ENCODE data around the gene ZNF646.

The ZNF646 gene

DNA sequence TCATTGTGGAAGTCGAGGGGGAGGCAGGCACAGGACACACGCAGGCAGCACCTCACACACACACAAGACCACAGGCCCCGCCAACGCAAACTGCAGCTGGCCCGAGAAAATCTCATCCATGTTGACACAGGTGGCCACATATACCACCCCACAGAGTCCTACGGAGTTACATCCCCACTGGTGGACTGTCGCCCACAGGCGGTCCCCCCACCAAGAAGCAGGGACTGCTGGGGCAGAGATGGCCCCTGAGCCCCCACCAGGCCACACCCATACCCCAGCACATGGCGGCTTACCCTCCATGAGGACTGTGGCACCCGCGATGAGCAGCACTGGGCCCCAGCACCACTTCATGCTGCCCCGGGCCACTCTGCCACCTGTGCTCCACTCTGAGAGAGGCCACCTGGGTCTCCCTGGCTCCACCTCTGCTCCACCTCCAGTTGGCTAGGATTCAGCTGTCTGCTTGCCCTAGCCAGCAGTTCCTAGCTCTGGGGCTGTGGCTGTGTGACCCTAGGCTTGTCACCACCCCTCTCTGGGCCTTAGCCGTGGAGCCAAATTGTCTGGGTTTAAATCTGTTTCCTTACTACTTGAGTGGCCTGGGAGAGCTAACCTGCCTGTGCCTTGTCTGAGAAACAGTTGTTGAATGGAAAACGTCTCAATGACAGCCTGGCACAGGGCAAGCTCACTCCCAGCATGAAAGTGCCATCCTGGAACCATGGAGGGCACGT lies 14.4 kb downstream of the ZNF646 start, which contains the start of gene PRSS53:
Gene PRSS53, minus strand, starts transcription at position 485 of the 725 bp plus-strand sequence. Its CDS starts 134 bp downstream, at position 351.
- TF ChIP-seq CTCF (IDR thresholded peaks at IDR 0.05; ENCODE audit: insufficient read depth, low read length, poor library complexity, severe bottlenecking) (no peak), EZH2phosphoT487 (conservative IDR thresholded peaks at IDR 0.05; ENCODE audit: low read length) (no peak)

GRCh38 chr16:31089199-31089598 lies 15.0 kb downstream of the ZNF646 start:
- Histone ChIP-seq H3K4me2 (ENCODE audit: low read depth, low read length, poor library complexity, severe bottlenecking) (no peak overlapping the region), H3F3A (ENCODE audit: insufficient read depth) (peaks cover 6% of the 10 kb centered on the region), H3K36me3 (ENCODE audit: low read length) (no peaks in the 10 kb centered on the region), H3K4me3 (ENCODE audit: insufficient read depth, low read length, poor library complexity, severe bottlenecking) (no peak overlapping the region), H3K9me2 (replicated peaks; ENCODE audit: insufficient read depth, low read length) (no peaks in the 10 kb centered on the region), H4K20me1 (ENCODE audit: low read depth, low read length) (peaks cover 2% of the 10 kb centered on the region; the same call in 1 of the 2 replicates), H3K27me3 (ENCODE audit: low read length) (no peaks in the 10 kb centered on the region), H3K9ac (ENCODE audit: low read length) (no peak overlapping the region), H3K79me2 (ENCODE audit: insufficient read depth, low read length) (peaks cover 17% of the 10 kb centered on the region), H2AFZ (ENCODE audit: low read depth, low read length, severe bottlenecking) (no peak overlapping the region), H3K27ac (ENCODE audit: low read depth, low read length) (no peak overlapping the region), H3K9me3 (ENCODE audit: insufficient read depth, low read length) (no peaks in the 10 kb centered on the region)
- TF ChIP-seq EZH2phosphoT487 (conservative IDR thresholded peaks at IDR 0.05; ENCODE audit: low read length) (no peak), CTCF (IDR thresholded peaks at IDR 0.05; ENCODE audit: insufficient read depth, low read length, poor library complexity, severe bottlenecking) (no peak)

More for the DNA sequence above, 14.4 kb downstream of the ZNF646 start, which contains the start of gene PRSS53:
- Histone ChIP-seq H3F3A (ENCODE audit: insufficient read depth) (peaks cover 6% of the 10 kb centered on the region; the same call in 1 of the 2 replicates), H3K79me2 (ENCODE audit: insufficient read depth, low read length) (peaks cover 12% of the 10 kb centered on the region), H3K9me2 (replicated peaks; ENCODE audit: insufficient read depth, low read length) (no peaks in the 10 kb centered on the region), H4K20me1 (ENCODE audit: low read depth, low read length) (peaks cover 2% of the 10 kb centered on the region; the same call in 1 of the 2 replicates), H3K27me3 (ENCODE audit: low read length) (no peaks in the 10 kb centered on the region), H3K27ac (ENCODE audit: low read depth, low read length) (no peak within 1 kb of the TSS), H3K9me3 (ENCODE audit: insufficient read depth, low read length) (no peaks in the 10 kb centered on the region), H3K4me3 (ENCODE audit: insufficient read depth, low read length, poor library complexity, severe bottlenecking) (no peak within 1 kb of the TSS), H2AFZ (ENCODE audit: low read depth, low read length, severe bottlenecking) (no peak within 1 kb of the TSS), H3K9ac (ENCODE audit: low read length) (no peak within 1 kb of the TSS), H3K36me3 (ENCODE audit: low read length) (no peaks in the 10 kb centered on the region), H3K4me2 (ENCODE audit: low read depth, low read length, poor library complexity, severe bottlenecking) (no peak within 1 kb of the TSS)

- H3K27ac ChIP-seq (ENCODE audit: low read depth, low read length) = no peak overlapping the region
- H3K4me2 ChIP-seq (ENCODE audit: low read depth, low read length, poor library complexity, severe bottlenecking) = no peak overlapping the region
- H3K9me2 ChIP-seq (replicated peaks; ENCODE audit: insufficient read depth, low read length) = no peaks in the 10 kb centered on the region
- no peaks in the 10 kb centered on the region for H3K36me3 ChIP-seq (ENCODE audit: low read length)
- no peak overlapping the region for H3K4me3 ChIP-seq (ENCODE audit: insufficient read depth, low read length, poor library complexity, severe bottlenecking)
- peaks cover 20% of the 10 kb centered on the region for H3K79me2 ChIP-seq (ENCODE audit: insufficient read depth, low read length)
- no peak overlapping the region for H3K9ac ChIP-seq (ENCODE audit: low read length)
- no peaks in the 10 kb centered on the region for H3K27me3 ChIP-seq (ENCODE audit: low read length)
- H3F3A ChIP-seq (ENCODE audit: insufficient read depth) = peaks cover 7% of the 10 kb centered on the region
- no peaks in the 10 kb centered on the region for H3K9me3 ChIP-seq (ENCODE audit: insufficient read depth, low read length)
- TF ChIP-seq EZH2phosphoT487 (conservative IDR thresholded peaks at IDR 0.05; ENCODE audit: low read length) = no peak
- TF ChIP-seq CTCF (IDR thresholded peaks at IDR 0.05; ENCODE audit: insufficient read depth, low read length, poor library complexity, severe bottlenecking) = no peak
- H2AFZ ChIP-seq (ENCODE audit: low read depth, low read length, severe bottlenecking) = no peak overlapping the region
- peaks cover 2% of the 10 kb centered on the region; the same call in 1 of the 2 replicates for H4K20me1 ChIP-seq (ENCODE audit: low read depth, low read length)
Observed at GRCh38 chr16:31090540-31090939, 16.3 kb downstream of the ZNF646 start.

Measured in SU-DHL-6 (cell line).